GM19351 (cell line): ENCODE measurements around the gene TRPM2.

Experiments
- ATAC-seq: cut with Tn5 transposase; IDR thresholded peaks from one replicate; pipeline ENCODE4 v1.9.1; 2021; ENCODE audit warnings: mild to moderate bottlenecking, moderate library complexity; ENCODE audit not compliant: unreplicated experiment

The TRPM2 gene

DNA sequence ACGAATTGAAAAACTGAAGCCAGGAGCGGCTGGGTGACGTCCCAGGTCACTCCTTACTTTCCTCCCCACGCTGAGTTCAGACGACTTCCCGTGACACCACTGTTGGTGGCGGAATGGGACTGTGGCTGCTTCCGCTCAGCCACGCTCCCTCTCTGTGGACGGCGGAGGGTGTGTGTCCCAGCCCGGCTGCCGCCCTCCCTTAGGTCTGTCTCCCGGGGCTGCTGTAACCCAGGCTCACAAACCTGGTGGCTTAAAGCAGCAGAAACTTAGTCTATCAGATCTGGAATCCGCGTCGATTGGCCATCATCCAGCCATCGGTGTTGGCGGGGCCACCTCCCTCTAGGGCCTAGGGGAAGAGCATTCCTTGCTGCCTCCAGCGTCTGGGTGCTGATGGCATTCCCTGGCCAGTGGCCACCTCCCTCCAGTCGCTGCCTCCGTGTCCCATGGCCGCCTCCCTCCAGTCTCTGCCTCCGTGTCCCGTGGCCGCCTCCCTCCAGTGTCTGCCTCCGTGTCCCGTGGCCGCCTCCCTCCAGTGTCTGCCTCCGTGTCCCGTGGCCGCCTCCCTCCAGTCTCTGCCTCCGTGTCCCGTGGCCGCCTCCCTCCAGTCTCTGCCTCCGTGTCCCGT lies 17.5 kb downstream of the TRPM2 start:
- no peak for ATAC-seq

DNA sequence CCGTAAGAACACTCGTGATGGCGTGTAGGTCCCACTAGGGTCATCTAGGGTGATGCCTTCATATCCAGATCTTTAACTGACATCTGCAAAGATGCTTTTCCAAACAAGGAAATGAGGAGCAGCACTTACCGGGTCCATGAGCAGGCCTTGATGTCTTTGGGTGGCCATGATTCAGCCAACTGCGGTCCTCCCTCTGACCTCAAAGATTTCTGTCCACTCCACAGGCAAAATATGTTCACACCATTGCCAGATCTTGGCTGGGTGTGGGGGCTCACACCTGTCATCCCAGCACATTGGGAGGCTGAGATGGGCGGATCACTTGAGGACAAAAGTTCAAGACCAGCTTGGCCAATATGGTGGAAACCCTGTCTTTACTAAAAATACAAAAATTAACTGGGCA lies 18.2 kb downstream of the TRPM2 start:
- no peak for ATAC-seq

DNA sequence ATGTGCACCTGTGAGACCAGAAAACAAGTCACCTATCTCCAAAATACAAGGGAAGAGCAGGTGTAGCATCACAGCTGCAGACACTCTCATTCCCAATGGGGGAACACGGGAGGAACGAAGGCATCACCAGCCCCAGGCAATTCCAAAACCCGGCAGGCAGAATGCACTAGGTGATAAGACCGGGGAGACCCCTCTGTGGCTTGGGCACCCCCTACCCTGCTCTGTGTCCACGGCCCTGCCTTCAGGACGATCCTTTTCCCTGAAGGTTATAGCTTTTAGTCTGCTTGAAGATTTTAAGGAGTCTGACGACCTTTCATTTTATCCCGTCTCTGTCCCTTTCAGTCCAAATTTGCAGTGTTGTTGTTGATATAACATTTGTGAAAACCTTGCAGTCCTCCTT lies 19.2 kb downstream of the TRPM2 start:
- ATAC-seq, result no peak

DNA sequence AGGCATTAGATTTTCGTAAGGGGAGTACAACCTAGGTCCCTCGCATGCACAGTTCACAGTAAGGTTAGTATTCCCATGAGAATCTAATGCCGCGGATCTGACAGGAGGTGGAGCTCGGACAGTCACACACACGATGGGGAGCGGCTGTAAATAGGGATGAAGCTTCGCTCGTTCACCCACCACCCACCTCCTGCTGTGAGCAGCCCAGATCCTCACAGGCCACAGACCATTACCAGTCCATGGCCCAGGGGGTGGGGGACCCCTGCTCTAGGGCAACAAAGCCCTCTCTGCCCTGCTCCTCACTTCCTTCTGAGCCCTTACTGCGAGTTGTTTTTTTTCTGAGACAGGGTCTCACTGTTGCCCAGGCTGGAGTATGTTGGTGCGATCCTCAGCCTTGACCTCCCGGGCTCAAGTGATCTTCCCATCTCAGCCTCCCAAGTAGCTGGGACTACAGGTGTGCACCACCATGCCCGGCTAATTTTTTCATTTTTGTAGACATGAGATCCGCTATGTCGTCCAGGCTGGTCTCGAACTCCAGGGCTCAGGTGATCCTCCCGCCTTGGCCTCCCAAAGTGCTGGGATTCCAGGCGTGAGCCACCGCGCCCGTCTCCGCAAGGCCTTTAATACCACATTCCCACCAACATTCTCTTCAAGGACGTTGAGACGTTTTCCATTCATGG lies 21.3 kb downstream of the TRPM2 start:
- no peak for ATAC-seq

DNA sequence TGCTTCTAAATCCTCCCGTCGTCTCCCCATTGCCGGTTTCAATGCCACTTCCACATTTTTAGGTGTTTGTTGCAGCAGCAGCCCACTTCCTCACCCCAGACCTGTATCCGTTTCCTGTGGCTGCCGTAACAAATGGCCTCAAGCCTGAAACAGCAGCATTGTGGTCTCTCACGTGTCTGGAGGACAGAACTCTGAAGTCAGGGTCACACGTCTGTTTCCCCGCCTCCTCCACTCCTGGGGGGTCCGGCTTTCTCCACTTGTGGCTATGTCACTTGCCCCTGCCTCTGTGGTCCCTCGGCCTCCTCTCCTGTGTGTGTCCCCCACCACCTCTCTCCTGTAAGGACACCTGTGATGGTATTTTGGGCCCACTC lies 21.8 kb downstream of the TRPM2 start:
- no peak for ATAC-seq

DNA sequence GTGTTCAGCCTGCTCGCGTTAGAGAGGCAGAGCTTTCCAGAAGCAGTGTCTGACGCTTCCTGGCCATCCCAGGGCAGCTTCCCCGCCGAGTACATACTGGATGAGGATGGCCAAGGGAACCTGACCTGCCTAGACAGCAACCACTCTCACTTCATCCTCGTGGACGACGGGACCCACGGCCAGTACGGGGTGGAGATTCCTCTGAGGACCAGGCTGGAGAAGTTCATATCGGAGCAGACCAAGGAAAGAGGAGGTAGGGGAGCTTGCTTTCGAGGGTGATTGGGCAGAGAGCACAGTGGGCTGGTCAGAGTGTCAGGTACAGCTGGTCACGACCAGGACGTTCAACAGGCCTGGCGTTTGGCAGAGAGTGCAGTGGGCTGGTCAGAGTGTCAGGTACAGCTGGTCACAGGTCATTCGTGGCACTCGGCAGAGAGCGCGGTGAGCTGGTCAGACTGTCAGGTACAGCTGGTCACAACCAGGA lies 22.4 kb downstream of the TRPM2 start:
- ATAC-seq, result no peak

DNA sequence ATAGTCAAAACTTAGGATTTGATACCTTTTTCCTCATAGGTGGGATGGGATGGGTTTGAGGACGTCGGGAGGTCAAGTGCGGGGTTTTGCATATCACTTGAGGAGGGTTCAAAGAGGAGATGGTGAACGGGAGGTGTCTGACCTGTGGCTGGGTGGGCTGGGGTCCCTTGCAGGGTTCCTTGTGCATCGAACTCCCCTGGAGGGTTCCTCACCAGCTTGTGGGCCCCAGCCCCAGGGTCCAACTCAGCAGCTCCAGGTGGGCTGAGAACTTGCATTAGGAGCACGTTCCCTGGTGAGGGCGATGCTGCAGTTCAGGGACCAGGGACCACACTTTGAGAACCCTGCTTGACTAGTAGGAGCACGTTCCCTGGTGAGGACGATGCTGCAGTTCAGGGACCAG lies 23.2 kb downstream of the TRPM2 start:
- no peak for ATAC-seq

DNA sequence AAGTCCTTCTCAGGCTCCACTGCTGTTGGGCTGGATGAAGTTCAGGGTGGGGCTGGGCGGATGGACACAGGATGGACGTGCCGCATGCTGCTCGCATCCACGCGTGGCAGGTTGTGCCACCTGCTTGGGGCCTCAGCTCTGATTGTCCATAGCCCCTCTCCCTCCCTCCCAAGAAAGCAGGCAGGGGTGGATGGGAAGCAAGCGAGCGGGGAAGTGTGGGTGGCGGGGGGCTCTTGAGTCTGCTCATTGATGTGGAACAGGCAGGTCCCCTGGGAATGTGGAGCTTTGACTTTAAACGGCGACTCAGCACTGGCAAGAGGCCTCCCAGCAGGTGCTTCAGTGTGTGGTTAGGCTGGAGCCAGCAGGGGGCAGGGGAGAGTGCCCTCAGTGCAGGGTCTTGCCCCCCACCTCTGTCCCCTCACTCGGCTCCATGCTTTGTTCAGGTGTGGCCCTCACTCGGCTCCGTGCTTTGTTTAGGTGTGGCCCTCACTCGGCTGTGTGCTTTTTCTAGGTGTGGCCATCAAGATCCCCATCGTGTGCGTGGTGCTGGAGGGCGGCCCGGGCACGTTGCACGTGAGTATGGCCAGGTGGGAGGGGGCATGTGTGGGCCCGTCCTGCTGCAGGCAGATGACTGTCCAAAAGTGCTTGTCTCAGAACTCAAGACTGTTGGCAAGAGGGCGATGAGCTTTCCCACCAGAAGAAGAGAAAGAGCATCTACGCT lies 23.9 kb downstream of the TRPM2 start:
- ATAC-seq, result no peak

DNA sequence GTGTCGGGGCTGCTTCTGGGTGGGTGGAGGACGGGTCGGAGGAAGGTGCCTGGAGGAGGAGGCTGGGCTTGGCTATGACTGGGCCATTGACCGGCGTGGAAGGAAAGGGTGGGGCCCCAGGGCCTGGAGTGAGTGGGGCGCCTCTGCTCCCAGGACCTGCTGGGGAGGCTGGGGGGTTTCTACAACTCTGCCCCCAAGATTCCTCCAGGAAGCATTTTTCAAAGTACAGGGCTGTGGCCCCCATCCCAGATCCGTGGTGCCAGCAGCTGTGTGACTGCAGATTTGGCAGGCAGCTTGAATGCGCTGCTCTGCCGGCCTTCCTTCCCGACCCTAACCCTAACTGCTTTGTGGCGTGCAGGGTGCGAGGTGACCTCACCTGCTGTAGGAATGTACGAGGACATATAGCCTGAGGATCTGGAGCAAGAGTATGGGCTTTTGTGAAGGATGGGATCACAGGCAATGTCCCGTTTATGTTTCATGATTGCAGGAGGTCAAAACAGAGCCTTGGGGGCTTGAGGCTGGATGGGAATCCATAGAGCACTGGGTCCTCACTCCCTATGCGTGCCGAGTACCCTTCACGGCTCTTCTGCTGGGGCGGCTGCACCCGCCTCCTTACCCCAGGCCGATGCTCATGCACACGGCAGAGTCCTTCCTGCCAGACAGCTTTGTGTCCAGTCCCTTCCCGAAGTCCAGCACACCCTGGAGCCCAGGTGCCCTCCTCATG lies 24.7 kb downstream of the TRPM2 start:
- ATAC-seq, result no peak

DNA sequence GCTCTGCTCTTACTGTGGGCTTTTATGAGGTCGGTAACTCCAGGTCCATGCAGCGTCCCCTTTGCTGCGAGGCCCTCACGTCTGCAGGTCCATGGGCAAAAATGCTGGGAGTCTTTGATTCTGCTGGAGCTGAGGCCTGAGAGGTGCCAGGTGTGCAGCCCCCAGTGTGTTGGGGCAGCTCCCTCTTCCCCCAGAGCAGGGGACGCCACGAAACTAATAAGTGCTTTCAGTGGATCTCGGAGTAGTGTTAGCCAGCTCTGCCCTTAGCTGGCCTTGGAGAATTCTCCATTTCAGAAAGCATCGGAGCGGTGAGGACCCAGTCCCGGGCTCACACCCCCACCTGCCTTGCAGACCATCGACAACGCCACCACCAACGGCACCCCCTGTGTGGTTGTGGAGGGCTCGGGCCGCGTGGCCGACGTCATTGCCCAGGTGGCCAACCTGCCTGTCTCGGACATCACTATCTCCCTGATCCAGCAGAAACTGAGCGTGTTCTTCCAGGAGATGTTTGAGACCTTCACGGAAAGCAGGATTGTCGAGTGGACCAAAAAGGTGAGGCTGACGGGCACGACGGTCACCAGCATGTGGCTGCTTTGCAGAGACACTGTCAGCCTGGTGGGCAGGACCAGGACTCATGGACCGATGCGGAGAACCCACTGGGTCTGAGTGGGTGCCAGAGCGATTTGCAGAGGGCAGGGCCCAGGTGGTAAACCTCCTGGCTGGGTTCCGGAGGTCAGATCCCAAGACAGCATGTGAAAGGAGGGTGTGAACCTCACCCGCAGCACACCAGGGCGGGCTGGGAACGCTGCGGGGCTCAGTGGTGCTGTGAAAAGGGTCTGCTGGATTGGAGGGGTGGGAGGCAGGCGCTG lies 25.5 kb downstream of the TRPM2 start:
- ATAC-seq, result no peak

DNA sequence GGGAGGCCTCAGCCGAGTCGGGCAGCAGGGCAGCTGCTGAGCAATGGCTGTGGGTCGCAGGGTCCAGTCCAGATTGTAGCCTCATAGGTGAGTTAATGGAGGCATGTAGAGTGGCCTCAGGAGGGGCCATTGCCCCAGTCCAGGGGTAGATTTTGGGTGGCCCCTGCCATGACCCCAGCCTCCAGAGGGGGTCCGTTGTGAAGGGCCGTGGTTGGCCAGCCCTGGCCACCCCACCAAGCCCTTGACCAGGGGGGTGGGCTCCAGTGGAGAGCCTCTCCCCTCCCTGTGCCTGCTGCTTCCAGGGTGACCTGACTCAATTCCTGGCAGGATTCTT lies 26.1 kb downstream of the TRPM2 start:
- ATAC-seq, result no peak

DNA sequence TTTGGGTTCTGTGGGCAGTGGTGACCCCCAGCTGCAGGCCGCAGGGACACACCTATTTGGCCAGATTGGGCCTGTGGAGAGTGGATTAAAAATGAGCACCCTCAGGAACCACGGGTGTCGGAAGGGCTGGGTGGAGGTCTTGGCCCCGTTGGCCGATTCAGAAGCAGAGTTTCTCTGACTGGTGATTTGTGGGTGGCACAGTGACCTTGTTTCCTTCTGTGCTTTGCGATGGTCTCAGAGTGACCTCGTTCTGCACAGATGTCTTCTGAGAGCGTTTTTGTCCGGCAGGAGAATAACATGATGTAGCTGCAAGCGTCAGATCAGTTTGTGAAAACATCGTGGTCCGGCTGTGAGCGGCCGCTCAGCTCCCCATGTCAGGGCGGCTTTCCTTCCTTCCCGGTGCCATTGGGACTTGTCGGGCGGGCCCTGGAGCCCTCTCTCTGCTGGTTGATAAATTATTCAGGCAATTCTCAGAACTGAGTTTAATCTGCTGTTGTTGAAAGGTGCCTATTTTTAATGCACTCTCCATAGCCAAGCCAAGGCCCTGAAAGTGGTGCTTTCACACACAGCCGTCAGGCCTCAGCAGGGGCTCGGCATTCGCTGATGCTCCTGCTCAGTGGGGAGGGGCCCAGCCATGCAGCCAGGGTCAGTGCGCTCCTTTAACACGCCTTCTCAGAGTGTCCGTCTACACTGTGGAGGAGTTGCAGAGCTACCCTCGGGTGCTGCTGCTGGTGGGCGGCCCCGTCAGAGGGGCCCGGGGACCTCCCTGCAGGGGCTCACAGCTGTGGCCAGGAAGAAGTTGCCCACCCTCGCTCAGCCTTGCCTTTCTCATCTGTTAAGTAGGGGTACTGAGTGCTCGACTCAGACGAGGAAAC lies 26.8 kb downstream of the TRPM2 start:
- ATAC-seq, result no peak

DNA sequence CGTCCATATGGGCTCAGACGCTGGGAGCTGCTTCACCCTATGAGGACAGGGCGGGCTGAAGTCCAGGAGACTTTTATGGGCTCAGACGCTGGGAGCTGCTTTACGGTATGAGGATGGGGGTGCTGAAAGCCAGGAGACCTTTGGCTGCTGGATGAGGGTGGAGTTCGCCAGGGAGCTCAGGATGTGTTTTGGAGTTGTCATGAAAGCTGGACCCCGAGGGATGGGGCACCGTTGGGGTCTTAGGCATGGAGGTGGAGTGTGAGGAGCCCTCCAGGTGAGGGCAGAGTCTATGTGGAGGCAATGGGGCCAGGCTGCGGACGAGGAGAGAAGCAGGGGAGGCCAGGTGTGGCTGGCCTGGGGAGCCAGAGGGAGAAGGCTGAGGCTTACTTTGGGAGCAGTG lies 27.5 kb downstream of the TRPM2 start:
- ATAC-seq, result no peak

DNA sequence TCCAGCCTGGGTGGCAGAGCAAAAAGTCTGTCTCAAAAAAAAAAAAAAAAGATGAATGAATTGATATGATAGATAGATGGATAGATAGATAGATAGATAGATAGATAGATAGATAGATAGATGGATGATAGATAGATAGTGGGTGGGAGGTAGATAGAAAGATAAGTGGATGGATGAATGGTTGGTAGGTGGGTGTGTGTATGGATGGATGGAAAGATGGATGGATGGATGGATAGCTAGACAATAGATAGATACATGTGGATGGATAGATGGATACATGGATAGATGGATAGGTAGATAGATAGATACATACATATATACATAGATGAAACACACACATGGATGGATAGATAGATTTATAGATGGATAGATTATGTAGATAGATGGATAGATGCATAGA lies 28.5 kb downstream of the TRPM2 start:
- ATAC-seq, result no peak

DNA sequence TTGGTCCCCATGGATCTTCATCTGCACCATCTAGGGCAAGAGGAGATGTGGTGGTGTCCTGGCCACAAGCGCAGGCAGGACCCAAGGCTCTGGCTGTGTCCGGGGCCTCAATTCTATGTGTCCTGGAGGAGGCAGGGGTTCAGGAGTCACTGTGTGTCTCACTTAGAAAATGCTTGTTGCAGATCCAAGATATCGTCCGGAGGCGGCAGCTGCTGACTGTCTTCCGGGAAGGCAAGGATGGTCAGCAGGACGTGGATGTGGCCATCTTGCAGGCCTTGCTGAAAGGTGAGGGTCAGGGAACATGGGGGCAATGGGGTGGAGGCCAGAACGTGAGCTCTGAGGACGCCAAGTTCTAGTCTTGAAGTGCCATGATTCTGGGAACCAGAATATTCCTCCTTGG lies 29.1 kb downstream of the TRPM2 start:
- ATAC-seq, result no peak

DNA sequence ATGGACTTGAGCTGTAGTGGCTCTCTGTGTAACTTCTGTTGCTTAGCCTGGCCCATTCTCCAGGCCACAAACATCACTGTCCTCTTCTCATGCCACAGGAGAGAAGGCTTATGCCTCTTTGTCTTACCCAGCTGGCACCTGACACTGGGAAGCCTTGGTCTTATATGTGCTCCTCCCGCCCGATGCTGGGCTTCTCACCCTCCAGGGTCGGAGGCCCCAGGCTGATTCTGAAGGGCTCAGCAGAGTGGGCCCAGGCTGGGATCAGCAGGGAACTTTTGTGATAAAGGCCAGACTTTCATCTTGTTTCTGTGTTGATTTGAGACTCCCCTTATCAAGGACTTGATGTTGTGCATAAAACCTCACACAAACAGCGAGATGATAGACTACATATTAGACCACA lies 29.8 kb downstream of the TRPM2 start:
- no peak for ATAC-seq

DNA sequence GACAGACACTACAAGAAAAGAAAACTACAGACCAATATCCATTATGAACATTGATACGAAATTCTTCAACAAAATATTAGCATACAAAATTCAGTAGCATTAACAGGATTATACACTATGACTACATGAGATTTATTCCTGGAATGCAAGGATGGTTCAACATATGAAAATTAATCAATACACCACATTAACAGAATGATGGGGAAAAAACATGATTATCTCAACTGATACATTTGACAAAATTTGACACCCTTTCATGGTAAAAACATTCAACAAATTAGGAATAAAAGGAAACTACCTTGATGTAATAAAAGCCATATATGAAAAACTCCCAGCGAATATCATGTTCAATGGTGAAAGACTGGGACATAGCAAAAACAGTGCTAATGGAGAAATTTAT lies 31.5 kb downstream of the TRPM2 start:
- ATAC-seq, result no peak

DNA sequence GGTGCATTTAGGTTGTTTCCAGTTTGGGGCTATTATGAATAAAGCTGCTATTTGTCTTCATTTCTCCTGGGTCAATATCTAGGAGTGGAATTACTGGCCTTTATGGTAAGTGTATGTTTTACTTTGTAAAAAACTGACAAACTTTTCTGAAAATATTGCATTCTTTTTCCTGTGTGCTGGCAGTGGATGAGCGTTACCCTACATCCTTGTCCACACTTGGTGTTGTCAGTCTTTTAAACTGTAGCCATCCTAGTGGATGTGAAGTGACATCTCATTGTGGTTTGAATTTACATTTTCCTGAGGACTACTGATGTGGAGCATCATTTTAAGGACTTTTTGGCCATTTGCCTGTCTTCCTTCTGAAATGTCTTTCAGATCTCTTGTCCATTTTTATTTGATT lies 35.9 kb downstream of the TRPM2 start:
- no peak for ATAC-seq

DNA sequence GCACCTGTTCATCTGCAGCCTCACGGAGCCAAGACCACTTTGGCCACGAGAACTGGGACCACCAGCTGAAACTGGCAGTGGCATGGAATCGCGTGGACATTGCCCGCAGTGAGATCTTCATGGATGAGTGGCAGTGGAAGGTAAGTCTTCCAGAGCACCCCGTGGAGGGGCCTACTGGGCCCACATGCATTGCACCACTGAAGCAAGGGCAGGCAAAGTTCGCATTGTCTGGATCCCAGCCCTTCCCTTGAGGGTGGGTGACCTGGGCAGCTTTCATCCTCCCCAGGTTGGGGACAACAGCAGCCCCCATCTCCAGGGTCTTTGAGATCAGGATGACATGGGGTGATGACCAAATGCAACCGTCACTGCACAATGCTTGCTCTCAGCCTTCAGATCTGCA lies 37.5 kb downstream of the TRPM2 start:
- ATAC-seq, result no peak
